GM19324 (cell line): ENCODE results near the gene CHSY1.

Source experiments
- ATAC-seq: cut with Tn5 transposase; IDR thresholded peaks from one replicate; pipeline ENCODE4 v1.9.1; 2021; ENCODE audit warnings: mild to moderate bottlenecking, moderate library complexity; ENCODE audit not compliant: unreplicated experiment, low FRiP score

The CHSY1 gene

DNA sequence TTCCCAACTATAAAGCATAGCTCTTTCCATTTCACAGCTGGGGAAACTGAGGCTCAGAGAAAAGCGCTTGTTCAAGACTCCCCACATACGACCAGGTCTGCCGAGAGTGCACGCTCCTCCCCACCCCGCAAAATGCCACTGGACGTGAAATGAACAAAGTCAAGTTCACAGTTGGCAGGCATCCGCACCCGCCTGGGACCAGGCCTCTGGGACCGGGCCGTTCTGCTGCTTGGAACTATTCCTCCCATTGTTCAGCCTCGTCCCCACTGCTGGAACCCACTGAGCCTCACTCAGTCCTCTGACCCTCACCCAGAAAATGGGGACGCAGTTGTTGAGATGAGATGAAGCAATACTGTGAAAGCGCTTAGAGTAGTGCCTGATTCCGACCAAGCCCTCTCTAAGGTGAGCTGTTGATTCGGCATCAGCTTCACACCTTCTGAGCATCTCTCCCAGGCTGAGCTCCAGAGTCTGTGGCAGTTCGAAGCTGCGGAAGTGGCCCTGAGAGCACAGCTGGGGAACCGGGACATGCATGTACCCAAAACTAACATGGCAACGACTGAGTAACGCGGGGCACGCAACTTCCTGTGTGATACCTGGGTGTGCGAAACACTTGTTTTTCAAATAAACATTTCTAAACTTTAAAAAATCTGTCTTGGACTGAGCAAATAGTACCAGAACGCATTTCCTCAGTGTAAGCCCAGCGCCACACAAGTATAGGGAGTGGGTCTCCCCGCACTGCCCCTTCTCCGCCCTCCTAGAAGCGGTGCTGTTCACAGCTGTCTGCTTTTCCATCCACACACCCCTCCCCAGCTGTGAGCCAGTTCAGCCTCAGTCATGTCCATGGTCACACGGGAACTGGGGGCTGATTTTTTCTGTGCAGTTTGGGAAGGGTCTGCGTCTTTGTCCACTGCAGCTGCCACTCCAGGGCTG is 93.4 kb downstream of the CHSY1 start:
- no peak for ATAC-seq

- no peak for ATAC-seq
Observed at GRCh38 chr15:101157721-101158120, 94.1 kb downstream of the CHSY1 start.

DNA sequence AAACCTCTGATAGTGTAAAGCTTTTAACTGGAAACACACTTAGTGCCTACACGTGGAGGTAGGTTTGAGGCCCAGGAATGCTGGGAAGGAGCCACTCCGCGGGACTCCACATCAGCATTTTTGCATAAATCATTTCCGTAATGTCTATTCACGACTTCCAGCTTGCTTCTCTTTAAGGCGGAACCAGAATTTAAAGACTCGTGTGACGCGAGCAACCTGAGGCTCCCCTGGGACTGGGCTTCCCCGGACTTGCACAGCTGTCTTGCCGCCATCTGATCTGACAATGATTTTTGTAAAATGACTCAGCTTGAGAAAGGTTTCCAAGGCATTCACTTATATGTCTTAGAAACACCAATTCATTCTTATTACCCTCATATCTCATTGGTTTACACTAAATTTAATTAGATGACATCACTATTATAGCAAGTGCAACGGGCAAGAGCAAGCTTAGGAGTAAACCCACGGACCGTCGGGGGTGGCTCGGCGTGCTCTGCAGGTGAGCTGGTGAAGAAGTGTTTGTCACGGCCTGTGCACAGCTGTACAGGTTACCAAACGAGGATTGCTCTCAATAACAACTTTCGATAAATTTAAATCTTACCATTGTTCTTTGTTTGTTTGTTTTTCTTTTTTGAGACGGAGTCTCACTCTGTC is 95.2 kb downstream of the CHSY1 start:
- peak; percentile 72 for ATAC-seq

DNA sequence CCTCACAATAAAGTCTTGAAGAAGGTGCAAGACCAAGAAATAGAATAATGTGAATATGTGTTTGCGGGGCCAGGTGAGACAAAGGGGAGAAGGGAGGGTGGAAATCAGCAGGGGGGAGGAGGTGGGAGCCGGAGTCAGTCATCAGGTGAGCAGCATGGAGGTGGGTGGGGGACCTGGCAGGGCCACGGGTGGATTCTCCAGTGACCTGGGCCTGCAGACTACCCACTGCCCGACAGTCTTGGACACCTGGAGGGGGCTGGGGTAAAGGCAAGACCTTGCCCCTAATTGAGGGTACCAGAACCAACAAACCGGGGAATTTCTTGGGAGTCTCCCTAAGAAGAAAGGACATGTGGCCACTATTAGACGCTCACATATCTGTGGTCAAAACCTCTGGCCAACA is 95.8 kb downstream of the CHSY1 start:
- no peak for ATAC-seq

DNA sequence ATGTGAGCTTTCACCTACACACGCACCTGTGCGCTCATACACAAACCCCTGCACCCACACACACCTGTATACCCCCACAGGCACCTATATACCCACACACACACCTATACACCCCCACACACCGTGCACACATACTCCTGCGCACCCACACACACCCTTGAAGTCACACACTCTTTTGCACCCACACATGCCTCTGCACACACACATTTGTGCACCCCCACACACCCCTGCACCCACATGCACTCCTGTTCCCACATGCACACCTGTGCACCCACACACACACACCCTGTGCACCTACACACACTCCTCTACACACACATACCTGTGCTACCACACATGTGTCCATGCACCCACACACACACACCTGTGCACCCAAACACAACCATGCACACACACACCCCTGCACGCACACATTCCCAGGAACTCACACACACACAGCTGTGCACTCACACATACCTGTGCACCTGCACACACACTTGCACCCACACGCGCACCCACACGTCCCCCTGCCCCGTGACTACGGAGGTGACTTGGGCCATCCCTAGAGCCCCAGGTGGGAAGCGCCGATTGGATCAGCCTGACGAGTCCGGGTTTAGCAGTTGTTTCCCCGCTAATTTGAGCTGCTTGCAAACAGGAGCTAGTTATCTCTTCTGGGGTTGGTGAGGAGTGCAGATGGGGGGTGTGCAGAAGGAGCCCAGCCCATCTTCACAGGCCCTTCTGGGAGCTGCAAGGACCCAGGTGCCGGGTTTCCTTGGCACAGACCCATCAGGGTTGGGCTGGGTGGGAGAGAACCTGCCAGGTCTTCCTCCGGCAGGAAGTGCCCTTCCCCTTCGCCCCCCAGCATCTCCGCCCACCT is 97.8 kb downstream of the CHSY1 start:
- no peak for ATAC-seq

DNA sequence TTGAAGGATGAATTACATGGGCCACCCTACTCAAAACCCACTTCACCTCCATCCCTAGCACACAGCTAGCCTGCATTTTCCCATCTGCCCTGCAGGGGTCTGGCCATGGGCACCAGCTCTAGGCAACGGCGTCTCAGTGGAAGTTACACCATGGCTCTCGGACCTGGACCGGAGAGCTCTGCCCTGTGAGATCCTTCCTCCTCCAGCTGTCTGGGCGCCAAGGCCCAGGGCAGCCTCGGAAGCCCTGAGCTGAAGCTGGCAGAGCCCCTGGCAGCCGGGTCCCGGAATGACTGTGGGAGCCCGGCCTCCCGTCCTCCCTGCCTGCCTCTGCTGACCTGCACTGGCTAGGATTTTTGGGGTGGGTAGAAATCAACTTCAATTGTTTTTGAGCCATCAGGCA is 98.9 kb downstream of the CHSY1 start:
- ATAC-seq: no peak

DNA sequence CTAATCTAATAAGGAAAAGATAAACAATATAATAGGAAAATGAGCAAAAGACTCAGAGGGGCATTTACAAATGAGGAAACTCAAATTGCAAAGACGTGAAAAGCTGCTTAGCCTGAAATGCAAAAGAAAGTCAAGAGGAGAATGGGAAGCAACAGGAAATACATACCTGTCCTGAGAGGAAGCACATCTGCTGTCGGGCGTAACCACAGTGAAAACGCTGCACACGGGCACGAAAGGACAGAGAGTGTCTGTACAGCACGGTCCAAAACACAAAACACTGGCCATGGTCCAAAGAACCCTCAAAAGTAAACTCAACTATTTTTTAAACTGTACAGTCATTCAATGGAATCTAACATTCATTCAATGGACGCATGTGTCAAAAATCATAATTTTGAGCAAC is 100.6 kb downstream of the CHSY1 start:
- ATAC-seq: no peak

- no peak for ATAC-seq
Observed at GRCh38 chr15:101150723-101151040, 101.2 kb downstream of the CHSY1 start.

- no peak for ATAC-seq
Observed at GRCh38 chr15:101149864-101150722, 101.8 kb downstream of the CHSY1 start.

- no peak for ATAC-seq
Observed at GRCh38 chr15:101148881-101149664, 102.8 kb downstream of the CHSY1 start.

DNA sequence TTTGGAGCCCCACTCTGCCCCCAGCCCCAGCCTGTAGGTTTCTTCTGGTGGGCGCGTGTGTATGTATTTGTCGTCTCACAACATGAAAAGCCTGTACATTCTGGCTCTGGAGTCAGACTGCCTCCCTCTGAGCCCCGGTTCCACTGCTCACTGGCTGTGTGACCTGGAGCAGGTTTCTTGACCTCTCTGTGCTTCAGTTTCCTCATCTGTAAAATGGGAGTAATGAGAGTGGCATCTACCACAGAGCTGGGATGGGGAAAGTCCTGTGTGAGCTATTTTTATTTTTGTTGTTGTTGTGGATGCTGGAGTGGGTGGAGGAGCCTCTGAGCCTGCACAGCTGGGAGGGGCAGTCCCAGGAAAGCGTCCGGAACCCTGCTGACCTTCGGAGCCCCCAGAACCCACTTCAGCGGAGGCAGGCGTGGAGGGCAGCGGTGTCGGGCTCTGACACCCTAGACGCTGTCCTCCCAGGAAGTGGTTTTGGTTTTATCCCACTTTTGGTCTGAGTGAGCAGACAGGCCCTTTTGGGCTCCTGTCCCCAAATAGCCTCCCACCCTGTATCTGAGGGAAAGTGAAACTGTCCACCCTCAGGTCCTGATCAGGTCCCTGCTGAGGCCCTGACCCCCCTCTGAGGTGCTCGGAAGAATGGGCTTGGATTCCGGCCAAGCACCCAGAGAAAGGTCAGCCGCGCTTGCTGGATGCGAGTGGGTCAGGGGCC is 103.5 kb downstream of the CHSY1 start:
- no peak for ATAC-seq

- no peak for ATAC-seq
Observed at GRCh38 chr15:101147181-101147580, 104.7 kb downstream of the CHSY1 start.

DNA sequence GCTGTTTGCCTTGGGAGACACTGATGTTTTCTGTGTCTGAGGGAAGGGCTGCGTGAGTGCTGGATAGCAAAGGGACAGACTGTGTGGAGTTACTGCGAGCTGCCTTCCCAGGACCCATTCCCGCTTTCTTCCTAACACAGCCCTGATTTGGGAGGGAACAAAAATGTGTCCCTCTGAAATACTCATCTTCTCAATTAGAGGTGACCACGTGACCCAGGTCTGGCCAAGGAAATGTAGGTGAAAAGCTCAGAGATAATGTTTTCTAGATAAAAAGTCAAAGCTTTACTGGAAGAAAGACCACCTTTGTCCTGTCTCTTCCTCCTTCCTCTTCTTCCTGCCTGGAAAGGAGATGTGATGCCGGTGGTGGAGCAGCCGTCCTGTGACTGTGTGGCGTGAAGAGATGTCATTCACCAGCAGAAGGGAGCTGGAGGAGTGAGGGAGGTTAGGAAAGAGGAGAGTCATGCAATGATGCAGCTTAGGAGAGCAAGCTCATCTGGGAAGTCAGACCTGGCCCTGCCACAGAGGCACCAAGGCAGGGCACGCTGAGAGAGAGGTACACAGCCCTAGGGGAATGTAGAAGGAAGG is 105.6 kb downstream of the CHSY1 start:
- no peak for ATAC-seq

GRCh38 chr15:101145362-101145761 is 106.5 kb downstream of the CHSY1 start:
- no peak for ATAC-seq

- ATAC-seq: no peak
Observed at GRCh38 chr15:101143321-101143720, 108.5 kb downstream of the CHSY1 start.

GRCh38 chr15:101142711-101143110 is 109.1 kb downstream of the CHSY1 start:
- no peak for ATAC-seq

DNA sequence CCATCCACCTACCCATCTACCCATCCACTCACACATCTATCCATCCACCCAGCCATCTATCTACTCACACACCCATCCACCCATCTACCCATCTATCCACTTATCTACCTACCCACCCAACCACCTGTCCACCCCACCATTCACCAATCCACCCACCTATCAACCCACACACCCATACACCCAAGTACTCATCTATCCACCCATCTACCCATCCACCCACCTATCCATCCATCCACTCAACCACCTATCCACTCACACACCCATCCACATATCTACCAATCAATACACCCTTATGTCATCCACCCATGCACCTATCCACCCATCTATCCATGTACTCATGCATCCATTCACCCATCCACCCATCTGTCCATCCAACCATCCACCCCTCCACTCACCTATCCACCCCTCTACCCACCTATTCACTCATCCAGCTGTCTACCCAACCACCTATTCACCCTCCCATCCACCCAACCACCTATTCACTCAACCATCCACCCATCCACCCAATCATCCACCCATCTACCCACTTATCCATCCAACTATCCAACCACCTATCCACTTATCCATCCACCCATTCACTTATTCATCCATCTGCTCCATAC is 109.8 kb downstream of the CHSY1 start:
- ATAC-seq: no peak

DNA sequence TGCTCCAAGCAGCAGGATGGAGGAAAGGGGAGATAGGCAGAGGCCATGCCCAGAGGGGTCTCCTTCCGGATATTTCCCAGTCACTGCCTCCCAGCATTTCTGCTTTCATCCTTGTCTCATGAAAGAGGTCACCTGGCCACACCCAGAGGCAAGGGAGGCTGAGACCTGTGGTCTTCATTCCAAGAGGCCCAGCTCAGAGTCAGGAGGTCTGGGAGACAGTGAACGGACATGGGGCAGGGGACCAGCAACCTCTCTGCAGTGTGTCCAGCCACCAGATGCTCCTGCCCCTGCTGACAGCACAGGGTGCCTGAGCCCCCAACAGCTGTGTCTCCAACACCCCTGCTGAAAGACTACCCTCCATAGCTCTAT is 111.2 kb downstream of the CHSY1 start:
- no peak for ATAC-seq
